Measurements from ENCODE around the gene COASY. TPM values are rescaled to one million over a fixed set of nuclear protein-coding genes. Genes with fewer than 3 reads are reported as not detected.
A peak's percentile ranks its signal among the peaks of the same experiment; 100 is the strongest.
"Not testable (repeated sequence)": the region's sequence is repeated elsewhere in the genome, so short reads cannot be mapped to it uniquely, and the experiment has no call there.

The COASY gene
- total RNA-seq, 2 donors from 2014 or later = 24.1 to 60.6 TPM

GRCh38 chr17:42603318-42603717 lies 41.4 kb downstream of the COASY start:
- no peaks in the 10 kb centered on the region for H3K9me3 ChIP-seq
- intact Hi-C loops (cut with DNase I) = no loop called here
- WGBS, 2 donors = 85 to 90% methylated on average over 7 of the region's 7 CpGs
- no peaks in the 10 kb centered on the region for H3K27me3 ChIP-seq
- no peak for DNase-seq
- no peaks in the 10 kb centered on the region for H3K36me3 ChIP-seq (replicated peaks in 1 of 2; ENCODE audit: insufficient read depth in 1 of 2, low read depth in 2 of 2)
- H3K4me3 ChIP-seq = no peak overlapping the region
- peaks cover 35% of the 10 kb centered on the region for H3K4me1 ChIP-seq
- no peak overlapping the region for H3K27ac ChIP-seq
- TF ChIP-seq, protein P1, sequence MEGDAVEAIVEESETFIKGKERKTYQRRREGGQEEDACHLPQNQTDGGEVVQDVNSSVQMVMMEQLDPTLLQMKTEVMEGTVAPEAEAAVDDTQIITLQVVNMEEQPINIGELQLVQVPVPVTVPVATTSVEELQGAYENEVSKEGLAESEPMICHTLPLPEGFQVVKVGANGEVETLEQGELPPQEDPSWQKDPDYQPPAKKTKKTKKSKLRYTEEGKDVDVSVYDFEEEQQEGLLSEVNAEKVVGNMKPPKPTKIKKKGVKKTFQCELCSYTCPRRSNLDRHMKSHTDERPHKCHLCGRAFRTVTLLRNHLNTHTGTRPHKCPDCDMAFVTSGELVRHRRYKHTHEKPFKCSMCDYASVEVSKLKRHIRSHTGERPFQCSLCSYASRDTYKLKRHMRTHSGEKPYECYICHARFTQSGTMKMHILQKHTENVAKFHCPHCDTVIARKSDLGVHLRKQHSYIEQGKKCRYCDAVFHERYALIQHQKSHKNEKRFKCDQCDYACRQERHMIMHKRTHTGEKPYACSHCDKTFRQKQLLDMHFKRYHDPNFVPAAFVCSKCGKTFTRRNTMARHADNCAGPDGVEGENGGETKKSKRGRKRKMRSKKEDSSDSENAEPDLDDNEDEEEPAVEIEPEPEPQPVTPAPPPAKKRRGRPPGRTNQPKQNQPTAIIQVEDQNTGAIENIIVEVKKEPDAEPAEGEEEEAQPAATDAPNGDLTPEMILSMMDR (IDR thresholded peaks at IDR 0.05) = no peak
- TF ChIP-seq POLR2A (IDR thresholded peaks at IDR 0.05) = no peak
- no peak for ATAC-seq

DNA sequence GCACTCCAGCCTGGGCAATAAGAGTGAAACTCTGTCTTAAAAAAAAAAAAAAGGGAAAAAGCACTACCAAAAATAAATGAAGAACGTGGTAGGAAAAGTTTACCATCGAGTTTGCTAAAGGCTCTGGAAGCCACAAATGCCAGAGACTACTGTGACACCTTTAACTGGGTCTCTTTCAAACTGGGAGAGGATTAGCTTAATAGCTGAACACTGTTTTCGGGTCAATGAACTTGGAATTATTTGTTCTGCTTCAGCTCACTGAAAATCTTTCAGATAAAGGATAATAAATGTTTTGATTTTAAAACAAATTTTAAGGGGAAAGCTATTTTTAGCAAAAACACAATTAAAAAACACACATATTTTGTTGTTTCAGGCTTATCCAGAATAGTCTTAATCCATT lies 45.8 kb downstream of the COASY start:
- ATAC-seq (no peak), DNase-seq (no peak)
- TF ChIP-seq POLR2A (IDR thresholded peaks at IDR 0.05) = no peak
- TF ChIP-seq, protein P1 (IDR thresholded peaks at IDR 0.05) = no peak
- Histone ChIP-seq H3K27me3 (no peaks in the 10 kb centered on the region), H3K27ac (peak overlapping the region in 1 of 4 donors; percentile 90), H3K36me3 (replicated peaks in 1 of 2; ENCODE audit: insufficient read depth in 1 of 2, low read depth in 2 of 2) (peaks cover 5 to 6% of the 10 kb centered on the region in 2 donors), H3K9me3 (no peaks in the 10 kb centered on the region), H3K4me3 (no peak overlapping the region), H3K4me1 (peaks cover 42% of the 10 kb centered on the region)
- intact Hi-C loops (cut with DNase I) = no loop called here
- 30 to 38% methylated on average over 3 of the region's 3 CpGs for WGBS, 2 donors

DNA sequence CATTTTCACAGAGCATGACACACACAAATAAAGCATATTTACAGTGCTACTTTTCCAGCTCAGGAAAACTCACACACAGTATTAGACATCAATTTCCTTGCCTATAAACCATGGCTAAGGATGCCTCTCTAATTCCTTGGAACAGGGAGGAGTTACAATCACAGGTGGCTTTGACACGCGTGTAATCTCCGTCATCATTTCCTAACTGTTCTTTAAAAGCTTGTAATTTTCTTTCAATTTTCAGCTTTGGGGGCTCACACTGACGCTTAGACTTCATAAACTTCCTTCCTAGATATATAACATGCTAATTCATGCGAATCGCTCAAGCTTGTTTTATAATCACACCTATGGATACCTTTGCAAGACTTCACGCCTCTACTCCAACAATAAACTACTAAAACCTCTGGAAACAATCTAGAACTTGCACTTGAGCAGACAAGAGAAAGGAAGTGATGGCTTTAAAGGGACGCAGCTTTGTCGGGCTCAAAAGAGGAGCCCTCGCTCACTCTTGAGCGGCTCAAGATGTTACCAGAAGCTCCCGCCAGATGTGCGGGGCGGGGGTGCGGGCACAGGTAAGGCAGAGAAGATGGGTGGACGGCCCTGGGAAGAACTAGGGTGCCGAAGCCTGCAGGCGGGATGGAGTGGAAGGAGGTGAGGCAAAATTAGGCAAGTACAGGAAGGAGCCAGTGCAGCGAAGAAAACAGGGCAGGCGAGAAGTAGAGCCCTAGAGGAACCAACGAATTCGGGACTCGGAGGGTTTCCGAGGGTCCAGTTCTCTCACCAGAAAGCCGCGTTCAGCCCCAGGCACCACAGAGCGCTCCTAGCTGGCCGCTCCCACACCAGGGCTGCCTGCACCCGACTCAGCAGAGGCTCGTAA lies 46.6 kb downstream of the COASY start:
- Histone ChIP-seq H3K36me3 (replicated peaks in 1 of 2; ENCODE audit: insufficient read depth in 1 of 2, low read depth in 2 of 2) (peaks cover 12% of the 10 kb centered on the region in 2 donors), H3K4me3 (peak overlapping the region; percentile 74 to 91), H3K4me1 (peaks cover 42% of the 10 kb centered on the region), H3K27me3 (no peaks in the 10 kb centered on the region), H3K27ac (peak overlapping the region; percentile 80 to 93 (median 86)), H3K9me3 (no peaks in the 10 kb centered on the region)
- 0% methylated on average over 24 to 29 of the region's 30 CpGs for WGBS, 2 donors
- intact Hi-C loops (cut with DNase I) = no loop called here
- DNase-seq (no peak), ATAC-seq (peak; percentile 54)
- TF ChIP-seq POLR2A (IDR thresholded peaks at IDR 0.05) = no peak
- TF ChIP-seq, protein P1 (IDR thresholded peaks at IDR 0.05) = no peak

DNA sequence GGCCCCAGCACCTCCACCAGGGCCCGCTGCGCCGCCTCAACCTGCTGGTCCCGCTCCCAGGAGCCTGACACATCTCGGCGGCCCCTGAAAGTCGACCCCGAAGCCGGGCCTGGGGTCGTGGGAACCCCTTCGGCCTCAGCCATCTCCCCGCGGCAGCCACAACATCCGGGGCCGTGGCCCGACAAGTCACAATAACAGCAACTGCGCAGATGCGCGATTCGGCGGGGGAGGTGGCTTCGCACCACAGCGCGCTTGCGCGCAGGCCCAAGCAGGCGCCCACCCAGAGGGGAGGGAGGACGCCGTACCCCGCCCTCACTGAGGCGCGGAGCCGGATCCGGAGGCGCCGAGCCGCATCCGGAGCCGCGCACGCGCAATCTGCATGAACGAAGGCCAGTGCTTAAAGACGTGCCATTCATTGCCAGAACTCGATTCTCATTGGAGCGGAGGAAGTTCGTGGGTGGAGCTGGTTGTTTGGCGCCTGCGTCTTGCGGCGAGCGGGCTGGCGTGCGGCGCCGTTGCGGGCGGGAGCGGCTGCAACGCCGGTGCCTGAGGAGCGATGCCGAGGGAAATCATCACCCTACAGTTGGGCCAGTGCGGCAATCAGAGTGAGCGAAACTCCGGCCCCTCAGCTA lies 47.4 kb downstream of the COASY start, which contains the start of the genes RETREG3 and TUBG1:
RETREG3 (minus strand) TSS at position 193 of the 632 bp plus-strand sequence; CDS start at position 143, 50 bp downstream.
TUBG1 (plus strand) TSS at position 502 of the 632 bp plus-strand sequence; CDS start at position 557, 55 bp downstream.
- peak within 1 kb of the TSS; percentile 80 to 93 (median 86) for H3K27ac ChIP-seq
- peak; percentile 95 for ATAC-seq
- peak within 1 kb of the TSS; percentile 74 to 91 for H3K4me3 ChIP-seq
- no peaks in the 10 kb centered on the region for H3K9me3 ChIP-seq
- 0 to 1% methylated on average over 6 to 60 of the region's 66 CpGs for WGBS, 2 donors
- peaks cover 17 to 18% of the 10 kb centered on the region in 2 donors for H3K36me3 ChIP-seq (replicated peaks in 1 of 2; ENCODE audit: insufficient read depth in 1 of 2, low read depth in 2 of 2)
- peak; percentile 99 for DNase-seq
- peaks cover 42% of the 10 kb centered on the region for H3K4me1 ChIP-seq
- intact Hi-C loops (cut with DNase I) = no loop called here
- TF ChIP-seq POLR2A (IDR thresholded peaks at IDR 0.05) = peak; percentile 67 to 90 (median 86)
- TF ChIP-seq, protein P1 (IDR thresholded peaks at IDR 0.05) = peak in 5 of 7 experiments; percentile 13 to 57 (median 50)
- no peaks in the 10 kb centered on the region for H3K27me3 ChIP-seq

DNA sequence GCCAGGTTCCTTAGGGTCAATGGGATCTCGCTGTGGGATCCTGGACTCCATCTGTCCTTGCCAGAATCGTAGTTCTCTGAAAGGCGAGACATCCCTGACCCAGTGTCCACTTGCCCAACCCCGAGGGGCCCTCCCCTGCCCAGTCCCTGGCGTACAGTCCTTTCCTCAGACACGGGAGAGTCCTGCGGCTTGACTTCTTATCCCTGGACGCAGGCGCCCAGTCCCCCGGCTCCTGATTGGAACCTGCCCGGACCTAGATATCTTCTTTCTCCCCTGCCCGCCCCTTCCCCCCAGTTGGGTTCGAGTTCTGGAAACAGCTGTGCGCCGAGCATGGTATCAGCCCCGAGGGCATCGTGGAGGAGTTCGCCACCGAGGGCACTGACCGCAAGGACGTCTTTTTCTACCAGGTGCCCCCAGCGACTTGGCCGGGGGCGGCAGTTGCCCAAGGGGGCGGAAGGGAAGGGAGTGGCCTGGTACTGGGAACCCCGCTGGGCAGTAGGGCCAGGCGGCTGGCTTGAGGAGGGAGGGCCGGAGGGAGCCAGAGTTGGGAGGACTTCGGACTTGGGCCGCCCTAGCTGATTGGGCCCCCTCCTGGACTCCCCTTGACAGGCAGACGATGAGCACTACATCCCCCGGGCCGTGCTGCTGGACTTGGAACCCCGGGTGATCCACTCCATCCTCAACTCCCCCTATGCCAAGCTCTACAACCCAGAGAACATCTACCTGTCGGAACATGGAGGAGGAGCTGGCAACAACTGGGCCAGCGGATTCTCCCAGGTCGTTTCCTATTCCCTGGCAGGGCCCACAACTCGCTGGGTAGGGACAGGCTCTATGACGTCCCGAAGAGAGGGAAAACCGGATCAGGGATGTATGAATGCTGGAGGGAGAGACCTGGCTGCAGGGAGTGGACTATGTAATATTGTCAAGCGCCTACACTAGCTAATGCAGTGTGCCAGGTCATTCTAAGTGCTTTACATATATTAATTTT lies 48.2 kb downstream of the COASY start:
- not testable (repeated sequence) for H3K27me3 ChIP-seq, H3K9me3 ChIP-seq
- H3K36me3 ChIP-seq (replicated peaks in 1 of 2; ENCODE audit: insufficient read depth in 1 of 2, low read depth in 2 of 2) = peaks cover 22 to 23% of the 10 kb centered on the region in 2 donors
- DNase-seq (peak in 2 of 4 donors; percentile 17 to 29), ATAC-seq (peak; percentile 8)
- H3K27ac ChIP-seq = peak overlapping the region; percentile 70 to 93 (median 86)
- WGBS, 2 donors = 6 to 28% methylated on average over 5 to 37 of the region's 42 CpGs
- H3K4me1 ChIP-seq = peaks cover 42% of the 10 kb centered on the region
- intact Hi-C loops (cut with DNase I) = loop anchor here (5.0 kb wide), 1 partner anchor 62 kb away; no protein-coding TSS in a partner anchor
- peak overlapping the region; percentile 57 to 74 for H3K4me3 ChIP-seq
